Subcutaneous adipose tissue (tissue), 4 donors: ENCODE data around the gene IQSEC1. TPM values are rescaled to one million over a fixed set of nuclear protein-coding genes. Genes with fewer than 3 reads are reported as not detected.

Experiments
- CTCF ChIP-seq: fragments of 450-650 bp; IDR thresholded peaks from one replicate; pipeline ENCODE4 v1.5.1; 2016; ENCODE audit warnings: low read depth, mild to moderate bottlenecking, control low read depth, antibody characterized with exemption, moderate library complexity
- total RNA-seq, 4 donors: library from RNA; depleted of rRNA; stranded (reverse); fragments of >200 nt; gene quantifications; one replicate each; pipeline ENCODE4 v1.1.0, GENCODE V29; 2016

The IQSEC1 gene
- total RNA-seq, 4 donors from 2014 or later, result 44.3 to 99.1 (median 51.8) TPM

GRCh38 chr3:13039213-13039896, 33.9 kb downstream of the IQSEC1 start:
- TF ChIP-seq CTCF, result no peak

DNA sequence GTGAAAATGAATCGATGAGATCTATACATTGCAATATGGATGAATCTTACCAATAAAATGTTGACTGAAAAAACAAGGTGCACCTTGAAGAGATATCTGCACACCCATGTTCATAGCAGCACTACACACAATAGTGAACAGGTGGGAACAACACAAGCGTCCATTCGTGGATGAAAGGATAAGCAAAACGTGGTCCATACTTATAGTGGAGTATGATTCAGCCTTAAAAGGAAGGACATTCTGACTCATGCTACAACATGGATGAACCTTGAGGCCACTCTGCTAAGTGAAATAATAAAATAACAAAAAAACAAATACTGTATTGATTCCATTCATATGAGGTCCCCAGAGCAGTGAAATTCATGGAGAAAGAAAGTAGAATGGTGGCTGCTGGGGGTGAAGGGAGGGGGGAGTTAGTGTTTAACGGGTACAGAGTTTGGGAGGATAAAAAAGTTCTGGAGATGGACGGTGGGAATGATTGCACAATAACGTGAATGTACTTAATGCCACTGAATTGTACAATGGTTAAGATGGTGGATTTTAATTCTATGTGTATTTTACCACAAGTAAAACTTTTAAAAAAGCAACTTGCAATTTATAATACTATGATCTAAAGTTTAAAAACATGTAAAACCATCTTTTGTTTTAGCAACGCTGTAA, 35.6 kb downstream of the IQSEC1 start:
- no peak for TF ChIP-seq CTCF

DNA sequence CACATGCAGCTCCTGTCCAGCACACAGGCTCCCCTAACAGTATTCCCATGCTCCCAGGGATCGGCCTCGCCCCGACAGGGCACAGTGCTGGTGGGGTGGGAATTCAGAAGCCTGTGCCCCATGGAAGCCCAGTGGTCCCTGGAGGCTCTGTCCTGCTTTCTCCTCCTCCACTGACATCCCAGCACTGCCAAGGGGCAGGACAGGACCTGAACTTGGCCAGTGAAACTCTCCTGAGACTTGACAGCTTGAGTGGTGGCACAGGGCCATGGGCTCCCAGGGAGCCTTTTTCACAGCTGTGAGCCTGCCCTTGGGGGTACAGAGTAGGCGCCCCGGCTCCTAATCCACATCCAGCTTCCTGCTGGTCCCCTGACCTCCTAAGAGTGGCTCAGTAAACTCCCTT, 38.4 kb downstream of the IQSEC1 start:
- TF ChIP-seq CTCF, result no peak

DNA sequence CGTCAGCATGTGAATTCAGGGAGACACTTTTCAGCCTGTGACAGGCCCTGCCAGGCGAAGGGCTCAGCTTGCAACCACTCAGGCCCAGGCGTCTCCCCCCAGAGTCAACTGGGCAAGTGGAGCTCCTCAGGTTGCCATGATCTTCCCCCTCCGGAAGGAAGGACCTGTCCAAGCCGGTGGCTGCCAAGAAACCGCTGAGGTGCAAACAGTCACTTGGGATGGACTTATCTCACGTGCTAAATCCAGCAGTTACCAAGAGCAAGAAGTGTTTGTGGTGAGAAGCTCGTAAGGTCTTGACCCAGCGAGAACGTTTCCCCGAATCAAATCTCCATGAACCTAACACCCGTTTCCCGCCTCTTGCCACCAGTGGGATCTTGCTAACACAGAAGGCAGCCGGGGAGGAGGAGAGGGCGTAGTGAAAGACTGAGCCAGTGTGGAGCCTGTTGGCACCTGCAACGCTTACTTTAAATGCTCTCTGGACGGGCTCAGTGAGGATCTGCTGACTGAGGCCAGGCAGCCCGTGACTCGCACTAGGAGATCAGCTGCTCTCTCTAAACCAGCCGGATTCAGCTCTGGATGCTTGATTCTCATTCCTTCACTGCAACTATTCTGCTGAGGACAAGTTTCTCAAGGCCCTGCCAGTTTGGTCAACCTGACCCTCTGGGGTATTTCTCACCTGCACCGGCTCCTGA, 39.0 kb downstream of the IQSEC1 start:
- TF ChIP-seq CTCF, result no peak

DNA sequence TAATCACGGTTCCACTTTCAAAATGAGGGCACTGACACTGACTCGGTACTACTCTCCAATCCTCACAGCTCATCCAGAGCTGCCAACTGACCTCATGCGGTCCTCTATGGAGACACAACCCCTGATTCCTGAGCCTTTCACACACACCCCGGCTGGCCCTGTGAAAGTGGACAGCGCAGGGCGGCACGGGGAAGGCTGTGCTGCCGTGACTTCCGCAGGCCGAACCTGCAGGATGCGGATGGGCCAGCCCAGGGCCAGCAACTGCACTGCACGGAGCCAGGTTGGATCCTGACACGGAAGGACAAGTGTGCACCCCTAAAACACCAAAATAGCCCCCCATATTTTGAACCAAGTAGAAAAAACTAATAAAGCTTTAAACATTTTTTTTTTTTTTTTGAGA, 41.0 kb downstream of the IQSEC1 start:
- TF ChIP-seq CTCF, result no peak

DNA sequence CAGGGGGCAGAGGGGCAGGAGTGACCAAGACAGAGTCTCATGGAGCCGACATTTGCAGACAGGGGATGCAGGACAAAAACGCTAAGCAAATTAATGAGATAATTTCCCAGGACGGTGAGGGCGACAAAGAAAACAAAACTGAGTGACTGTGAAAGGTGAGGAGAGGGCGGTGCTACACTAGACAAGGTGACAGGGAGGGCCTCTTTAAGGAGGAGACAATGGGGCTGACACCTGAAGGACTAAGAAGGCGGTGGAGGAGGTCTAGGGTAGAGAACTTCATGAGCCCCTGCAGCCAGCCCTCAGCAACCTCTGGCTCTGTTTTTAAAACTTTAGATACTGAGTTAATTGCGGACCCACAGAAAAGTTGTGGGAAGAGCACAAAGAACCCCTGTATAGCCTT, 41.6 kb downstream of the IQSEC1 start:
- no peak for TF ChIP-seq CTCF

- no peak for TF ChIP-seq CTCF
Observed at GRCh38 chr3:13030684-13031083, 42.5 kb downstream of the IQSEC1 start.
